Ramos (cell line): ENCODE data around the gene STRIP1.

ENCODE experiments used
- in situ Hi-C: fragments of 300-500 bp; cut with MboI; formaldehyde crosslinking; loops from one replicate; pipeline ENCODE4 v1.14.3; 2022; ENCODE audit warnings: low sequenced_read_pairs; ENCODE audit not compliant: unreplicated experiment

Gene STRIP1

GRCh38 chr1:110048923-110049601 is 14.6 kb downstream of the STRIP1 start:
- in situ Hi-C loops: no loop called here

- in situ Hi-C loops: no loop called here
These were observed 15.6 kb downstream of the STRIP1 start for GRCh38 chr1:110049801-110050601.

GRCh38 chr1:110050602-110051261 is 16.3 kb downstream of the STRIP1 start:
- in situ Hi-C loops: no loop called here

- in situ Hi-C loops: no loop called here
These were observed 16.8 kb downstream of the STRIP1 start for GRCh38 chr1:110051262-110051648.

GRCh38 chr1:110053552-110054428 is 19.4 kb downstream of the STRIP1 start:
- in situ Hi-C loops: no loop called here

- in situ Hi-C loops: no loop called here
These were observed 21.3 kb downstream of the STRIP1 start for GRCh38 chr1:110055493-110056284.

GRCh38 chr1:110056285-110056683 is 21.9 kb downstream of the STRIP1 start:
- in situ Hi-C loops: no loop called here

- in situ Hi-C loops: no loop called here
These were observed 22.4 kb downstream of the STRIP1 start for GRCh38 chr1:110056776-110057175.

- in situ Hi-C loops: no loop called here
These were observed 23.6 kb downstream of the STRIP1 start for GRCh38 chr1:110057963-110058518.

- in situ Hi-C loops: no loop called here
These were observed 24.2 kb downstream of the STRIP1 start for GRCh38 chr1:110058591-110058990.

GRCh38 chr1:110059133-110059863 is 24.9 kb downstream of the STRIP1 start:
- in situ Hi-C loops: no loop called here

GRCh38 chr1:110060034-110060661 is 25.7 kb downstream of the STRIP1 start:
- in situ Hi-C loops: no loop called here

- in situ Hi-C loops: no loop called here
These were observed 26.2 kb downstream of the STRIP1 start for GRCh38 chr1:110060662-110061060.

GRCh38 chr1:110061341-110061740 is 26.9 kb downstream of the STRIP1 start:
- in situ Hi-C loops: no loop called here

GRCh38 chr1:110062612-110063011 is 28.2 kb downstream of the STRIP1 start:
- in situ Hi-C loops: no loop called here

GRCh38 chr1:110063781-110064180 is 29.4 kb downstream of the STRIP1 start:
- in situ Hi-C loops: no loop called here

- in situ Hi-C loops: no loop called here
These were observed 30.3 kb downstream of the STRIP1 start for GRCh38 chr1:110064576-110065337.
